OCI-LY3 (cell line): ENCODE data around the gene AIG1.
"Not testable (repeated sequence)": the region's sequence is repeated elsewhere in the genome, so short reads cannot be mapped to it uniquely, and the experiment has no call there.

ENCODE experiments used
- H2AFZ ChIP-seq: fragments of 200-600, 300-600 bp; shearing (Covaris generic); 2 replicates; pipeline ENCODE4 v1.6.0; 2014; ENCODE audit warnings: antibody characterized with exemption, low read depth, low read length
- H3K27ac ChIP-seq: fragments of 200-600, 300-600 bp; sonication (generic); 2 replicates; pipeline ENCODE4 v1.5.1; 2014; ENCODE audit warnings: mild to moderate bottlenecking, low read length, moderate library complexity, mixed read lengths
- H3K27me3 ChIP-seq: fragments of 200-600, 300-600 bp; sonication (generic); 2 replicates; pipeline ENCODE4 v1.6.1; 2014; ENCODE audit warnings: low read depth, low read length, mixed read lengths
- H3K36me3 ChIP-seq: fragments of 200-600, 300-600 bp; sonication (generic); replicated peaks from 2 replicates; pipeline ENCODE3; 2014; ENCODE audit warnings: low read depth, low read length, mixed read lengths
- H3K4me1 ChIP-seq: fragments of 300-600, 200-600 bp; sonication (generic); 2 replicates; pipeline ENCODE4 v1.6.1; 2014; ENCODE audit warnings: low read length, mixed read lengths
- H3K4me2 ChIP-seq: fragments of 200-600, 300-600 bp; sonication (generic); 2 replicates; pipeline ENCODE4 v1.6.1; 2014; ENCODE audit warnings: low read length, mixed read lengths
- H3K4me3 ChIP-seq: fragments of 300-600, 200-600 bp; sonication (generic); 2 replicates; pipeline ENCODE4 v1.5.1; 2014; ENCODE audit warnings: antibody characterized with exemption, mild to moderate bottlenecking, low read length, moderate library complexity
- H3K79me2 ChIP-seq: fragments of 300-600, 200-600 bp; shearing (Covaris generic); 2 replicates; pipeline ENCODE4 v1.6.1; 2014; ENCODE audit warnings: mild to moderate bottlenecking, low read length, mixed read lengths
- H3K9ac ChIP-seq: fragments of 300-600, 200-600 bp; shearing (Covaris generic); 2 replicates; pipeline ENCODE4 v1.6.0; 2014; ENCODE audit warnings: mild to moderate bottlenecking, low read length, moderate library complexity
- H3K9me3 ChIP-seq: fragments of 200-600, 300-600 bp; shearing (Covaris generic); 2 replicates; pipeline ENCODE4 v1.6.1; 2014; ENCODE audit warnings: low read length, mixed read lengths; ENCODE audit not compliant: insufficient read depth
- H4K20me1 ChIP-seq: fragments of 200-600, 300-600 bp; sonication (generic); 2 replicates; pipeline ENCODE4 v1.6.1; 2016; ENCODE audit warnings: low read length, mixed read lengths; ENCODE audit not compliant: insufficient read depth
- CTCF ChIP-seq: fragments of 200-600, 300-600 bp; sonication (generic); IDR thresholded peaks from 2 replicates; pipeline ENCODE4 v1.5.1; 2014; ENCODE audit warnings: antibody characterized with exemption, low read length, low read depth
- EZH2phosphoT487 ChIP-seq: fragments of 200-600 bp; shearing (Covaris generic); IDR thresholded peaks from 2 replicates; pipeline ENCODE4 v1.6.1; 2018; ENCODE audit warnings: antibody characterized with exemption, mixed run types, low read depth

AIG1 gene

GRCh38 chr6:143165315-143165855 lies 104.7 kb downstream of the AIG1 start:
- Histone ChIP-seq H3K4me3 (no peak overlapping the region), H3K79me2 (no peaks in the 10 kb centered on the region), H3K4me1 (no peaks in the 10 kb centered on the region), H3K9ac (no peak overlapping the region), H3K27me3 (no peaks in the 10 kb centered on the region), H4K20me1 (no peaks in the 10 kb centered on the region), H3K9me3 (no peaks in the 10 kb centered on the region), H3K27ac (no peak overlapping the region), H3K4me2 (no peak overlapping the region), H3K36me3 (no peaks in the 10 kb centered on the region), H2AFZ (no peak overlapping the region)
- no peak for TF ChIP-seq CTCF
- no peak for TF ChIP-seq EZH2phosphoT487

GRCh38 chr6:143166247-143166695 lies 105.6 kb downstream of the AIG1 start:
- TF ChIP-seq CTCF: no peak
- no peak for TF ChIP-seq EZH2phosphoT487
- Histone ChIP-seq H3K4me3 (no peak overlapping the region), H3K4me1 (no peaks in the 10 kb centered on the region), H3K9ac (no peak overlapping the region), H3K79me2 (no peaks in the 10 kb centered on the region), H3K27ac (no peak overlapping the region), H3K4me2 (no peak overlapping the region), H3K36me3 (no peaks in the 10 kb centered on the region), H2AFZ (no peak overlapping the region), H3K27me3 (no peaks in the 10 kb centered on the region), H4K20me1 (no peaks in the 10 kb centered on the region), H3K9me3 (no peaks in the 10 kb centered on the region)

DNA sequence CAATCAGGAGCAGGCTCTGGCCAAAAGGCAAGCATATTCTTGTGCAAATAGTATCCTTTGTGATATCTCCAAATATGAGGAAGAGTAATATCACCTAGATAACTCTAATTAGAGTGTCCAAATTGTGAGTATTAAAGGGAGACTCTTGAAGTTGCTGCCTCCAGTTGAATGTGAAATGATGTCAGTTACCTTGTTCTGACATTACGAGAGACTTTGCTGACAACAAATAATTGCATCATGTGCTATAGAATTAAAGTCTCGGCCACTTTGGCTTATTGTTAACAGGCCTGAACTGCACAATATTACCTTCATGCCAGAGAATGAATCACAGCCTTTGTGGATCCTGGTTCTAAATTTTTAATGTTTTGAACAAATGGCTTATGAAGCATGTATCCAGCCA lies 106.5 kb downstream of the AIG1 start:
- no peak overlapping the region for H3K4me3 ChIP-seq
- H4K20me1 ChIP-seq: no peaks in the 10 kb centered on the region
- H3K9me3 ChIP-seq: no peaks in the 10 kb centered on the region
- no peak overlapping the region for H3K4me2 ChIP-seq
- H3K79me2 ChIP-seq: no peaks in the 10 kb centered on the region
- H3K4me1 ChIP-seq: no peaks in the 10 kb centered on the region
- H3K9ac ChIP-seq: no peak overlapping the region
- H3K36me3 ChIP-seq: no peaks in the 10 kb centered on the region
- no peak overlapping the region for H3K27ac ChIP-seq
- H2AFZ ChIP-seq: no peak overlapping the region
- TF ChIP-seq CTCF: no peak
- no peak for TF ChIP-seq EZH2phosphoT487
- H3K27me3 ChIP-seq: no peaks in the 10 kb centered on the region

- H3K79me2 ChIP-seq, H3K9ac ChIP-seq, H3K27ac ChIP-seq, H4K20me1 ChIP-seq, H3K9me3 ChIP-seq, H3K4me2 ChIP-seq, H3K27me3 ChIP-seq, H3K4me1 ChIP-seq, H3K36me3 ChIP-seq, H2AFZ ChIP-seq, H3K4me3 ChIP-seq: not testable (repeated sequence)
These were observed 107.7 kb downstream of the AIG1 start for GRCh38 chr6:143168396-143168816.

DNA sequence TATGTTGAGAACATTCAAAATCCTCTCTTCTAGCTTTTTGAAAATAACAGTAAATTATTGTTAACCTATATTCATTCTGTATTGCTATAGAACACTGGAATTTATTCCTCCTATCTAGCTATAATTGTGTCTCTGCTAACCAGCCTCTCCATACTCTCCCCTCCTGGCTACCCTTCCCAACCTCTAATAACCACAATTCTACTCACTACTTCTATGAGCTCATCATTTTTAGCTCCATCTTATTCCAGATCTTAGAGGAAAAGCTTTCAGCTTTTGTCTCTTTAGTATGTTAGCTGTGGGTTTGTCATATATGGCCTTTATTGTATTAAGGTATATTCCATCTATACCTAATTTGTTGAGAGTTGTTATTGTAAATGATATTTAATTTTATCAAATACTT lies 108.8 kb downstream of the AIG1 start:
- H3K27ac ChIP-seq: no peak overlapping the region
- no peaks in the 10 kb centered on the region for H4K20me1 ChIP-seq
- no peak overlapping the region for H3K4me3 ChIP-seq
- TF ChIP-seq EZH2phosphoT487 (no peak), CTCF (no peak)
- H3K27me3 ChIP-seq: no peaks in the 10 kb centered on the region
- H3K4me1 ChIP-seq: no peaks in the 10 kb centered on the region
- no peaks in the 10 kb centered on the region for H3K36me3 ChIP-seq
- no peaks in the 10 kb centered on the region for H3K79me2 ChIP-seq
- no peak overlapping the region for H3K4me2 ChIP-seq
- H3K9ac ChIP-seq: no peak overlapping the region
- H2AFZ ChIP-seq: no peak overlapping the region
- H3K9me3 ChIP-seq: no peaks in the 10 kb centered on the region
